ENCODE measurements around the gene SOCS2. TPM values are rescaled to one million over a fixed set of nuclear protein-coding genes. Genes with fewer than 3 reads are reported as not detected.

SOCS2 gene
- polyA plus RNA-seq, 1 donor: 16.6 TPM

Other genes starting within 250 kb of the SOCS2 start
- gene NUDT4, start 194.8 kb upstream of the SOCS2 start, polyA plus RNA-seq (ENCODE audit: insufficient read length): 79.6 TPM
- gene UBE2N, start 130.7 kb upstream of the SOCS2 start, polyA plus RNA-seq (ENCODE audit: insufficient read length): 91.4 TPM
- gene MRPL42, start 105.2 kb upstream of the SOCS2 start, polyA plus RNA-seq (ENCODE audit: insufficient read length): 35.3 TPM
- gene CRADD, start 104.7 kb downstream of the SOCS2 start, polyA plus RNA-seq (ENCODE audit: insufficient read length): 12.3 TPM